Activated naive CD4-positive, alpha-beta T cell treated with anti-CD3 and anti-CD28 coated beads, Interleukin-2, amount 50 U/mL, for 24 hours (primary cell): ENCODE measurements around the gene EPX.
"Not testable (repeated sequence)": the region's sequence is repeated elsewhere in the genome, so short reads cannot be mapped to it uniquely, and the experiment has no call there.

Source experiments
- H3K27ac Mint-ChIP-seq: one replicate; pipeline ENCODE4 v1.8.0; 2021; ENCODE audit warnings: mild to moderate bottlenecking, mixed read lengths
- H3K27me3 Mint-ChIP-seq: one replicate; pipeline ENCODE4 v1.8.0; 2021; ENCODE audit warnings: mixed read lengths
- H3K36me3 Mint-ChIP-seq: one replicate; pipeline ENCODE4 v1.8.0; 2021; ENCODE audit warnings: mixed read lengths
- H3K4me1 Mint-ChIP-seq: one replicate; pipeline ENCODE4 v1.8.0; 2021; ENCODE audit warnings: mixed read lengths
- H3K4me3 Mint-ChIP-seq: one replicate; pipeline ENCODE4 v1.8.0; 2021; ENCODE audit warnings: mild to moderate bottlenecking, mixed read lengths
- H3K9me3 Mint-ChIP-seq: one replicate; pipeline ENCODE4 v1.8.0; 2021; ENCODE audit warnings: mixed read lengths

Gene EPX, protein sequence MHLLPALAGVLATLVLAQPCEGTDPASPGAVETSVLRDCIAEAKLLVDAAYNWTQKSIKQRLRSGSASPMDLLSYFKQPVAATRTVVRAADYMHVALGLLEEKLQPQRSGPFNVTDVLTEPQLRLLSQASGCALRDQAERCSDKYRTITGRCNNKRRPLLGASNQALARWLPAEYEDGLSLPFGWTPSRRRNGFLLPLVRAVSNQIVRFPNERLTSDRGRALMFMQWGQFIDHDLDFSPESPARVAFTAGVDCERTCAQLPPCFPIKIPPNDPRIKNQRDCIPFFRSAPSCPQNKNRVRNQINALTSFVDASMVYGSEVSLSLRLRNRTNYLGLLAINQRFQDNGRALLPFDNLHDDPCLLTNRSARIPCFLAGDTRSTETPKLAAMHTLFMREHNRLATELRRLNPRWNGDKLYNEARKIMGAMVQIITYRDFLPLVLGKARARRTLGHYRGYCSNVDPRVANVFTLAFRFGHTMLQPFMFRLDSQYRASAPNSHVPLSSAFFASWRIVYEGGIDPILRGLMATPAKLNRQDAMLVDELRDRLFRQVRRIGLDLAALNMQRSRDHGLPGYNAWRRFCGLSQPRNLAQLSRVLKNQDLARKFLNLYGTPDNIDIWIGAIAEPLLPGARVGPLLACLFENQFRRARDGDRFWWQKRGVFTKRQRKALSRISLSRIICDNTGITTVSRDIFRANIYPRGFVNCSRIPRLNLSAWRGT

DNA sequence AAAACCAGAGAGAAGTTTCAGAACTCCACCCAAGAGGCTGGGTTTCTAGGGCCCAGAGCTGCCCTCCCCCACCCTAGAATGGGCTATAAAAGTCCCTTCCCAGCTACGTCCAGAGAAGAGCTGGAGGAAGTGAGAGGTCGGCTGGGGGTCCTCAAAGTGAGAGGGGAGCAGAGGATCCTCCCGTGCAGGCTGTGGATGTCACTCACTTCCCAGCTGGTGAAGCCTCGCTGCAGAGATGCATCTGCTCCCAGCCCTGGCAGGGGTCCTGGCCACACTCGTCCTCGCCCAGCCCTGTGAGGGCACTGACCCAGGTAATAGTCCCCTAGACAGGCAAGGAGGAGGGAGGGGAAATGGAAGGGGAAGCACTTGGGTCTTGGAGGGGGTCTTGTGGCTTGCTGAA lies at the start of gene EPX:
TSS of gene EPX (plus strand) at position 115 of the 400 bp plus-strand sequence. CDS start at position 236, 121 bp downstream.
- Mint-ChIP-seq H3K27ac (no peak within 1 kb of the TSS), H3K9me3 (no peaks in the 10 kb centered on the region), H3K4me1 (no peaks in the 10 kb centered on the region), H3K27me3 (peaks cover 2% of the 10 kb centered on the region), H3K36me3 (no peaks in the 10 kb centered on the region), H3K4me3 (no peak within 1 kb of the TSS)

DNA sequence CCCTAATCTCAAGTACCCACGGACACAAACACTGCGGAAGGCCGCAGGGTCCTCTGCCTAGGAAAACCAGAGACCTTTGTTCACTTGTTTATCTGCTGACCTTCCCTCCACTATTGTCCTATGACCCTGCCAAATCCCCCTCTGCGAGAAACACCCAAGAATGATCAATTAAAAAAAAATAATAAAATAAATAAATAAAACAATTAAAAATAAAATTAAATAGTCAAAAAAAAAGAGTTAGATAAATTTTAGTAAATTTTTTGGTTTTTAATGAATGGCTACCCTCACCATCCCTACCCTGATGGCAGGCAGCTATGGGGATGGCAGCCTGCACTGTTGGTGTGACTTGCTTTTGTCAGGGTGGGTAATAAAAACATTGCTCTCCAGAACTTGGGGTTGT lies 49.2 kb upstream of the EPX start:
- not testable (repeated sequence) for H3K27ac Mint-ChIP-seq, H3K4me1 Mint-ChIP-seq, H3K27me3 Mint-ChIP-seq, H3K4me3 Mint-ChIP-seq
- H3K9me3 Mint-ChIP-seq, result peaks cover 30% of the 10 kb centered on the region
- peaks cover 25% of the 10 kb centered on the region for H3K36me3 Mint-ChIP-seq

DNA sequence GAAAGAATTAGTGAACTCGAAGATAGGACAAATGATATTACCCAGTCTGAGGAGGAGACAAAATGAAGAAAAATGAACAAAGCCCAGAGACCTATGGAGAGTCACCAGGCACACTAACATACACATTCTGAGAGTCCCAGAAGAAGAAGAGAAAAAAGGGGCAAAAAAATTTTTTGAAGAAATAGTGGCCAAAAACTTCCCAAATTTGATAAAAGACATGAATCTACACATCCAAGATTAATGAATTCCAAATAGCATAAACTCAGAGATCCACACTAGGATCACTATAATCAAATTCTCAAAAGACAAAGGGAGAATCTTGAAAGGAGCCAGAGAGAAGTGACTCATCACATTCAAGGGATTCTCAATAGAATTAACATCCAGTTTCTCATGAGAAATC lies 47.7 kb upstream of the EPX start:
- H3K27me3 Mint-ChIP-seq, result no peaks in the 10 kb centered on the region
- H3K9me3 Mint-ChIP-seq, result peaks cover 30% of the 10 kb centered on the region
- peaks cover 25% of the 10 kb centered on the region for H3K36me3 Mint-ChIP-seq
- no peak overlapping the region for H3K4me3 Mint-ChIP-seq
- H3K27ac Mint-ChIP-seq, result no peak overlapping the region
- H3K4me1 Mint-ChIP-seq, result peaks cover 18% of the 10 kb centered on the region

DNA sequence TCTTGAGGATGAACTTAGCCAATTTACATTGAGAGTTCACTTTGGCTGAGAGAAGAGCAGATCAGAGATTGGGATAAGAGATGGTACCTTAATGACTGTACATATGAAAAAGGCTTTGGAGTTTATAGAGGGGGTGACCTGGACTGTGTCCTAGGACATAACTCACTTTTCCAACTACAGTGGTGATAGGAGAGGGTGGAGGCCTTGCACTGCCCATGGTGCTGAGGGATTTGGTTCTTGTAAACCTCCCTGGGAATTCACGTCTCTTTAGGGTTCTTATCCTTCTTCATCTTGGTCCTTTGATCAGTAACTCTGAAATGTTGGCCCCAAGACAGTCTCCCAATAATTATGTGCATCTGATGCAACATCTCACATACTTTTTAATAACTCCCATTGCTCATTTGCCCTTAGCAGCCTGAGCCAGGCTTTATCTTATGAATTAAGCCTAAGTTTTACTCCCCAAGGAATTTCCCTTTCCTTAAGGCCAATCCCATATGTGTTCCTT lies 44.5 kb upstream of the EPX start, which contains the start of gene OR4D1:
TSS of gene OR4D1 (plus strand) at position 455 of the 505 bp plus-strand sequence. CDS start 6,770 bp downstream, outside the sequence.
- H3K4me1 Mint-ChIP-seq, result peaks cover 44% of the 10 kb centered on the region
- no peak within 1 kb of the TSS for H3K27ac Mint-ChIP-seq
- peaks cover 27% of the 10 kb centered on the region for H3K36me3 Mint-ChIP-seq
- H3K9me3 Mint-ChIP-seq, result peaks cover 30% of the 10 kb centered on the region
- no peaks in the 10 kb centered on the region for H3K27me3 Mint-ChIP-seq
- no peak within 1 kb of the TSS for H3K4me3 Mint-ChIP-seq

DNA sequence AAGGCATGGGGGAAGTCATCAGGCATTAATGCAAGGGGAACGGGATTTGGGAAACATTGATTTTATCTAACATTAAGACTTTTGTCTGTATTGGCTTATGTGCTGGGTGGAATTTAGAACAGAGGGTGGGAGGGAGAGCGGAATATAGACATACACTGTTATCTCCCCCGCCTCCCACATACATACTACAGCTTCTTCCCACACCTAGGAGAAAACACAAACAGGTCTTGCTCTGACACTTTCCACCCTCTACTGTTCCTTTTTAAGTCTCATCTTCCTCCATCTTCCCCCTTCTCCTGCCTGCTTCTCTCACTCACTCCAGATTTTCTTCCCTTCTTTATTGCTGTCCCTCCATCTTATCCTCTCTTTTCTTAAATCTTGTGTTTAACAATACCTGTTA lies 43.9 kb upstream of the EPX start:
- Mint-ChIP-seq H3K4me3 (no peak overlapping the region), H3K27me3 (no peaks in the 10 kb centered on the region), H3K36me3 (peaks cover 27% of the 10 kb centered on the region), H3K4me1 (peaks cover 51% of the 10 kb centered on the region), H3K9me3 (peaks cover 30% of the 10 kb centered on the region), H3K27ac (no peak overlapping the region)

DNA sequence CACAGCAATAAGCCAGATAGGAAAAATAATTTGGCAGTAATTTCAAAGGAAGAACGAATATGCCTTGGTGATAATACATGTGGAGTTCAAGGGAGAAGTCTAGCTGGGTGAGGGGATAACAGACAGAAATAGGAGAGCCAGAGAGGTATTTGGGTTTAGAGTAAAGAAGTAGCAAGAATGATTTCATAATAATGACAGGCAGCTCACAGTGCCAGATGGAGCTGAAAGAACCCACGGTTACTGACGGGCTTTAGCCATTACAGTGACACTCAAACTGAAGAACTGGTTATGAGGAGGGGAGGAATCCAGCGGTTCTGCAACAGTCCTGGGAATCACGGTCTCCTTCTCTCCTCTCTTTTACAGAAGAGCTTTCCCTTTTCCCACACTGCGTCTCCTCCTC lies 42.1 kb upstream of the EPX start:
- peaks cover 18% of the 10 kb centered on the region for H3K9me3 Mint-ChIP-seq
- H3K36me3 Mint-ChIP-seq, result peaks cover 15% of the 10 kb centered on the region
- H3K27ac Mint-ChIP-seq, result peak overlapping the region; percentile 63
- no peaks in the 10 kb centered on the region for H3K27me3 Mint-ChIP-seq
- H3K4me3 Mint-ChIP-seq, result no peak overlapping the region
- peaks cover 65% of the 10 kb centered on the region for H3K4me1 Mint-ChIP-seq

DNA sequence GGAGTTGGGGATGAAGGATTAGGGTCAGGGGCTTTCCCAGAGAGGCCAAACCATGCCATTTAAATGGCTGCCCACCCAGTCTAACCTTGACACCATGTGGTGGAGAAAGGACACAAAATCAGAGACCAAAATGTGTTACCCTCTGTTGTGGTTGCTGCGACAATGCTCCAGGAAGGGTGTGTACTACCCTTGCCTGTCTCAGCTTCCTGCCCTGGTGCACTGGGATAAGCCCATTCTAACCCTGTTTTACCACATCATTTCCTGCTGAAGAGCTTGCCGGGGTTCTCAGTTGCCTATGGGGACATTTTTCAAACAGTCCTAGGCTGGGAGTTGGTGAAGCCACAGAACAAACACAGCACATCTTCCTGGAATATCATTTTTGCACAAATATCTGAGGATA lies 39.5 kb upstream of the EPX start:
- Mint-ChIP-seq H3K27ac (peak overlapping the region; percentile 89), H3K4me3 (peak overlapping the region; percentile 47), H3K4me1 (peaks cover 82% of the 10 kb centered on the region)

DNA sequence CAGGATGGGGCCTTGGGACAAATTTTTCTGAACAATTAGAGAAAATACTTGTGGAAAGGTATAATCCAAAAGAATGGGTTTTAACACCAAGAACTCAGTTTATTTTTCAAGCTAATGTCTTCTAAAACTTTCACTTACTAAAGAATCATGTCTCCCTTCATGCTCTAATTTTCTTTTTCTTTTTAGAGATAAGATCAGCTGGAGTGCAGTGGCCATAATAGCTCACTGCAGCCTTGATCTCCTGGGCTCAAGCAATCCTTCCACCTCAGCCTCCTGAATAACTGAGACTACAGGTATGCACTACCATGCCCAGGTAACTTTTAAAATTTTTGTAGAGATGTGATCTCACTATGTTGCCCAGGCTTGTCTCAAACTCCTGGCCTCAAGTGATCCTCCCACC lies 38.9 kb upstream of the EPX start:
- peaks cover 87% of the 10 kb centered on the region for H3K4me1 Mint-ChIP-seq
- no peaks in the 10 kb centered on the region for H3K9me3 Mint-ChIP-seq
- peak overlapping the region; percentile 89 for H3K27ac Mint-ChIP-seq

More for the DNA sequence above, 39.5 kb upstream of the EPX start:
- Mint-ChIP-seq H3K9me3 (no peaks in the 10 kb centered on the region), H3K36me3 (peaks cover 4% of the 10 kb centered on the region), H3K27me3 (no peaks in the 10 kb centered on the region)

DNA sequence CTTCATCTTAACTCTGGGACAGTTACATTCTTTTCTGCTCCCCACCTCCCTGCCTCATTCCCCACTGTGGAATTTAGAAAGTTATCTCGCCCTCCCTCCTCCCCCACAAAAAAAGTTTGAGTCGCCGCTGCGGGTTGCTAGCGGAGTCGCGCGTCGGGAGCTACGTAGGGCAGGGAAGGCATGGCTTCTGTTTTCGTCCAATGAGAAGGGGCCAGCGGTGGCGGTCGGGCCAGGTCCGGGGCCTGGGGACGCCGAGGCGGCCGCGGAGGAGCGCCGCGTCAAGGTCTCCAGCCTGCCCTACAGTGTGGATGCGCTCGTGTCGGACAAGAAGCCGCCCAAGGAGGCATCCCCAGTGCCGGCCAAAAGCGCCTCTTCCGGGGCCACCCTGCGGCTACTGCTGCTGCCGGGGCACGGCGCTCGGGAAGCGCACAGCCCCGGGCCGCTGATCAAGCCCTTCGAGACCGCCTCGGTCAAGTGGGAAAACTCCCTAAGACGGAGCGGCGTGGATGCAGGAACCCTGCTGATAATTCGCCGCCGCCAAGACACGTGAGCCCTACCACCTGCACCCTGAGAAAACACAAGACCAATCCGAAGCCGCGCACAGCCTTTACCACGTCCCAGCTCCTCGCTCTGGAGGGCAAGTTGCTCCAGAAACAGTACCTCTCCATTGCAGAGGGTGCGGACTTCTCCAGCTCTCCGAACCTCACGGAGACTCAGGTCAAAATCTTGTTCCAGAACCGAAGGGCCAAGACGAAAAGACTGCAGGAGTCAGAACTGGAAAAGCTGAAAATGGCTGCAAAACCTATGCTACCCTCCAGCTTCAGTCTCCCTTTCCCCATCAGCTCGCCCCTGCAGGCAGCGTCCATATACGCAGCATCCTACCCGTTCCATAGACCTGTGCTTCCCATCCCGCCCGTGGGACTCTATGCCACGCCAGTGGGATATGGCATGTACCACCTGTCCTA lies 35.4 kb upstream of the EPX start:
- peak overlapping the region; percentile 93 for H3K4me3 Mint-ChIP-seq
- H3K27me3 Mint-ChIP-seq, result no peaks in the 10 kb centered on the region
- H3K27ac Mint-ChIP-seq, result peak overlapping the region; percentile 95
- H3K36me3 Mint-ChIP-seq, result peaks cover 3% of the 10 kb centered on the region
- peaks cover 72% of the 10 kb centered on the region for H3K4me1 Mint-ChIP-seq
- H3K9me3 Mint-ChIP-seq, result no peaks in the 10 kb centered on the region

More for the DNA sequence above, 38.9 kb upstream of the EPX start:
- H3K36me3 Mint-ChIP-seq, result peaks cover 4% of the 10 kb centered on the region
- no peaks in the 10 kb centered on the region for H3K27me3 Mint-ChIP-seq
- H3K4me3 Mint-ChIP-seq, result peak overlapping the region; percentile 47

DNA sequence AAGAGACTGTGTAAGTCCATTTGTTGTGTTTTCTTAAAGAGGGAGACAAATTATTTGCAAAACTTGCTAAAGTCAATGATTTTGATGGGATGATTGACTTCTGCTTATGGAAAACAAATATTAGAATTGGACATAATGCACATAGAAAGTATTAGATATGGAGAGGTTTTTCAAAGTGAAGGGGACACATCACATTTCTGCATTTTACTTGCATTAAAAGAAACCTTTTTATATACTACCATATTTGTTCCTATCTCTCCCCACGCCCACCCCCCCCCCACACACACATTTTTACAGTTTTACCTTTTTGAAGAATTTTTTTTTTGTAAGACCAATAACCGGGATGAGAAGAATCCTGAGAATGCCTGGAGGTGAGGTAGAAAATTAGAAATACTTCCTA lies 34.3 kb upstream of the EPX start:
- H3K9me3 Mint-ChIP-seq, result no peaks in the 10 kb centered on the region
- H3K4me3 Mint-ChIP-seq, result no peak overlapping the region
- H3K36me3 Mint-ChIP-seq, result peaks cover 3% of the 10 kb centered on the region
- no peaks in the 10 kb centered on the region for H3K27me3 Mint-ChIP-seq
- peaks cover 61% of the 10 kb centered on the region for H3K4me1 Mint-ChIP-seq
- H3K27ac Mint-ChIP-seq, result no peak overlapping the region

DNA sequence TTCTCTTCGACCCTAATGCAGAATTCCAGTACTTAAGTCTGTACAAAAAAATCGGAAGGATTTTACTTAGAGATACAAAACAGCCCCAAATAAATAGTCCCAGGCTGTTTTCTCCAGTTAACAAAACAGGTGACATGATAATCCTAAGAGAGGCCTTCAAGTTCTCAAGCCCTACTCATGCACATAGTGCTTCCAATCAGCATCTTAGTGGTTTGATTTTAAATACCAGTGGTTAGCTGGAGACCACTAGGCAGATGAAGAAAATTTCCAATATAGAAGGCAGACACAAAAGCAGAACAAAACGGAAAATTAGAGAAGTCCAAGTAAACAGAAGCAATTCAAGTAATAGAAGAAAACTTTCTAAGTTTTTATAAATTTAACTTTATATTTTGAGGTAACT lies 31.0 kb upstream of the EPX start:
- peaks cover 44% of the 10 kb centered on the region for H3K4me1 Mint-ChIP-seq
- H3K9me3 Mint-ChIP-seq, result no peaks in the 10 kb centered on the region
- H3K27me3 Mint-ChIP-seq, result no peaks in the 10 kb centered on the region
- H3K27ac Mint-ChIP-seq, result no peak overlapping the region
- no peak overlapping the region for H3K4me3 Mint-ChIP-seq
- H3K36me3 Mint-ChIP-seq, result peaks cover 6% of the 10 kb centered on the region

DNA sequence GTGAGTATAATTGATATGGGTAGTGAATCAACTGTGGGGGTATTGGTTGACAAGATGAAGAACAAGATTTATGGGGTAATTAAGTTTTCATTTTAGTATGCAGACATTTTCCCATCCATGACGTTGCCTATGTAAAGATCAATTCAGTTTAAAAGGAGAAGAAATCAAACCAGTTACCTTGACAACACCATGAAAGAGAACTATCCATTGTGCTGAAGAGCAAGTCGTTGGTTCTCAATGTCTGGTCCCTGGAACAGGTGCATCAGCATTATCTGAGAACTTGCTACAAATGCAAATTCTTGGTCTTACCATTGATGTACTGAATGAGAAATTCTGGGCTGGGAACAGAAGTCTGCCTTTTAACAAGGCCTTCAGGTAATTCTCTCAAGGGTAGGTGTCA lies 26.5 kb upstream of the EPX start:
- H3K4me3 Mint-ChIP-seq, result no peak overlapping the region
- peaks cover 2% of the 10 kb centered on the region for H3K36me3 Mint-ChIP-seq
- H3K4me1 Mint-ChIP-seq, result peaks cover 52% of the 10 kb centered on the region
- no peaks in the 10 kb centered on the region for H3K27me3 Mint-ChIP-seq
- H3K9me3 Mint-ChIP-seq, result peaks cover 4% of the 10 kb centered on the region
- no peak overlapping the region for H3K27ac Mint-ChIP-seq

DNA sequence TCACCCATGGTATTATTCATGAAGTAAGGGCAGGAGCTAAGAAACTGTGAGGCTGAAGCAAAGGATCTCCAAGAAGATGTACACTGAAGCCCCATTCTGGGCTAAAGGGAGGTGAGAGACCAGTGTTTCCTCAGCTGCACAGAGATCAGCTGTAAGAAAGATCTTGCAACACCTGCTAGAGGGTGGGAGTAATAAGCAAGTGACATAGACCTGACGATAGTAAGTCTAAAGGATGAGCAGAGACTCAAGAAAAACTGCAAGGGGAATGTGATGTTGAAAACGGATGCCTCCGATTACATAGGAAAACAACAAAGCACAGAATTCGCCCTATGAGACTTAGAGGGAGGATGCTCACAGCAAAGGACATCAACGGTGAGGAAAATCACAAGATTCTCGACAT lies 25.8 kb upstream of the EPX start, which contains the start of gene OR4D2:
TSS of gene OR4D2 (plus strand) at position 301 of the 400 bp plus-strand sequence. CDS start 2,674 bp downstream, outside the sequence.
- H3K4me3 Mint-ChIP-seq, result no peak within 1 kb of the TSS
- H3K27me3 Mint-ChIP-seq, result no peaks in the 10 kb centered on the region
- peaks cover 59% of the 10 kb centered on the region for H3K4me1 Mint-ChIP-seq
- peak within 1 kb of the TSS; percentile 75 for H3K27ac Mint-ChIP-seq
- H3K9me3 Mint-ChIP-seq, result peaks cover 4% of the 10 kb centered on the region
- peaks cover 2% of the 10 kb centered on the region for H3K36me3 Mint-ChIP-seq

DNA sequence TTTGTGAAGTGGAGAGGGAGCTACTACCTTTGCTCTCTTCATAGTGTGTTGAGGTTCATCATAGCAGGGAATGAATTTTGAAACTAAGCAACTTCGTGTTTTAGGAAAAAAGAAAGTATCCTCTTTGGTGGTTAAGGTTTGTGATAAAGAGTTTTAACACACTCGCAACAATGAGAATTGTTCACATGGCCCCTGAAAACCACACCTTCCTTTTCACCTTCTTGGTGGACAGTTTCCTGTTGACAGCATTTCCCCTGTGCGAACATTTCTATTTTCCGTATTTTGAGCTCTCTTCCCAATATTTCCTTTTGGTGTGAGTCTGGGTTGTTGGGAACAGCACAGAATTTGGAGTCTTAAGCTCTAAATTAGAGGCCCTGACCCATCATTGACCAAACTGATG lies 21.9 kb upstream of the EPX start:
- H3K36me3 Mint-ChIP-seq, result no peaks in the 10 kb centered on the region
- peak overlapping the region; percentile 93 for H3K27ac Mint-ChIP-seq
- peaks cover 4% of the 10 kb centered on the region for H3K9me3 Mint-ChIP-seq
- H3K27me3 Mint-ChIP-seq, result no peaks in the 10 kb centered on the region
- peaks cover 59% of the 10 kb centered on the region for H3K4me1 Mint-ChIP-seq
- peak overlapping the region; percentile 60 for H3K4me3 Mint-ChIP-seq
